Measurements from ENCODE around the gene CD2. TPM values are rescaled to one million over a fixed set of nuclear protein-coding genes. Genes with fewer than 3 reads are reported as not detected.

The CD2 gene
- total RNA-seq, 1 donor from 2014 or later = 11.4 TPM

- no peaks in the 10 kb centered on the region for H3K36me3 ChIP-seq
- intact Hi-C loops (cut with DNase I) = no loop called here
- H3K4me3 ChIP-seq = no peak overlapping the region
- no peaks in the 10 kb centered on the region for H3K4me1 ChIP-seq
- no peak for TF ChIP-seq CTCF (IDR thresholded peaks at IDR 0.05)
- no peaks in the 10 kb centered on the region for H3K9me3 ChIP-seq
- H3K27me3 ChIP-seq = no peaks in the 10 kb centered on the region
- H3K27ac ChIP-seq = no peak overlapping the region
- ATAC-seq (peak; percentile 56), DNase-seq (no peak)
Observed at GRCh38 chr1:116733476-116734365, 20.5 kb upstream of the CD2 start.

GRCh38 chr1:116735246-116735645 is 19.0 kb upstream of the CD2 start:
- ATAC-seq = no peak
- DNase-seq = no peak
- intact Hi-C loops (cut with DNase I) = no loop called here

GRCh38 chr1:116737020-116737854 is 17.0 kb upstream of the CD2 start:
- H3K4me3 ChIP-seq = no peak overlapping the region
- ATAC-seq = peak; percentile 84
- no peak for DNase-seq
- intact Hi-C loops (cut with DNase I) = no loop called here
- TF ChIP-seq CTCF (IDR thresholded peaks at IDR 0.05) = peak; percentile 74
- H3K4me1 ChIP-seq = peaks cover 8% of the 10 kb centered on the region
- no peaks in the 10 kb centered on the region for H3K36me3 ChIP-seq
- H3K27ac ChIP-seq = no peak overlapping the region
- H3K27me3 ChIP-seq = no peaks in the 10 kb centered on the region
- no peaks in the 10 kb centered on the region for H3K9me3 ChIP-seq

More at GRCh38 chr1:116735246-116735645, 19.0 kb upstream of the CD2 start:
- Histone ChIP-seq H3K27me3 (no peaks in the 10 kb centered on the region), H3K27ac (no peak overlapping the region), H3K9me3 (no peaks in the 10 kb centered on the region), H3K4me1 (peaks cover 5% of the 10 kb centered on the region), H3K4me3 (no peak overlapping the region), H3K36me3 (no peaks in the 10 kb centered on the region)
- TF ChIP-seq CTCF (IDR thresholded peaks at IDR 0.05) = no peak

GRCh38 chr1:116737855-116738321 is 16.3 kb upstream of the CD2 start:
- H3K27ac ChIP-seq = no peak overlapping the region

More at GRCh38 chr1:116737855-116738321, 16.3 kb upstream of the CD2 start:
- intact Hi-C loops (cut with DNase I) = no loop called here
- no peaks in the 10 kb centered on the region for H3K27me3 ChIP-seq
- H3K4me3 ChIP-seq = no peak overlapping the region
- H3K36me3 ChIP-seq = no peaks in the 10 kb centered on the region
- TF ChIP-seq CTCF (IDR thresholded peaks at IDR 0.05) = no peak
- peaks cover under 1% of the 10 kb centered on the region for H3K9me3 ChIP-seq
- peaks cover 8% of the 10 kb centered on the region for H3K4me1 ChIP-seq
- ATAC-seq (no peak), DNase-seq (no peak)
